ENCODE measurements around the gene SAC3D1. TPM values are rescaled to one million over a fixed set of nuclear protein-coding genes. Genes with fewer than 3 reads are reported as not detected.

Gene SAC3D1
- total and polyA plus RNA-seq, 2 of the 8 experiments (the other 6 are each of a cell fraction or from before 2014, with no cell fraction given) = 19.4 to 25.8 TPM

- no peak for TF ChIP-seq CTBP2 (IDR thresholded peaks at IDR 0.05; ENCODE audit: borderline replicate concordance, insufficient read depth, insufficient read length, low read length)
- no peak for TF ChIP-seq JUND (IDR thresholded peaks at IDR 0.05; ENCODE audit: low read length)
- TF ChIP-seq RFX5 (IDR thresholded peaks at IDR 0.05; ENCODE audit: borderline replicate concordance, low read depth, low read length) = no peak
- TF ChIP-seq ATF2 (IDR thresholded peaks at IDR 0.05; ENCODE audit: low read length) = no peak
- TF ChIP-seq SP4 (IDR thresholded peaks at IDR 0.05; ENCODE audit: low read length) = no peak
- no peak for TF ChIP-seq CBX5 (IDR thresholded peaks at IDR 0.05; ENCODE audit: low read depth, low read length)
Measured at GRCh38 chr11:65072631-65072966, 31.6 kb downstream of the SAC3D1 start (continued).
